Activated CD4-positive, alpha-beta T cell treated with anti-CD3 and anti-CD28 coated beads for 48 hours (primary cell): ENCODE results near the gene MYL11.
"Not testable (repeated sequence)": the region's sequence is repeated elsewhere in the genome, so short reads cannot be mapped to it uniquely, and the experiment has no call there.

Source experiments
- DNase-seq: peaks from one replicate; pipeline ENCODE4 v3.0.0-alpha.2; 2020

MYL11 gene, protein sequence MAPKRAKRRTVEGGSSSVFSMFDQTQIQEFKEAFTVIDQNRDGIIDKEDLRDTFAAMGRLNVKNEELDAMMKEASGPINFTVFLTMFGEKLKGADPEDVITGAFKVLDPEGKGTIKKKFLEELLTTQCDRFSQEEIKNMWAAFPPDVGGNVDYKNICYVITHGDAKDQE

DNA sequence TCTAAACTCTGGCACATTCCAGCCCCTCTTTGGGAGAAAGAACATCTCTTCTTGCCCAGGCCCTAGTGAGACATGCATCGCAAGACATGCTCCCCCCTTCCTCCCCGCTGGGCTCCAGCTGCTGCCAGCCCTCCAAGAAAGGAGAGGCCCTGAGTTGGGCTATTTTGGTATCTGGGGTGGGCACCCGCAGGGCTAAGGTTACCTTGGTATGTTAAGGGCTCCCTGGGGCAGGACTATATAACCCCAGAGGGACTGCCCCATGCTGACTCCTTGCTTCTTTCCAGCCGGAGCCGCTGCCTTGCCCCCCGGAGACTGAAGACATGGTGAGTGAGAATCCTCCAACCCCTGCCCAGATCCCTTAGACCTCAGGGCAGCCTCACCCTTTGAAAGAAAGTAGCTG lies at the start of gene MYL11:
Gene MYL11 (plus strand): TSS at position 265 of the 400 bp plus-strand sequence. CDS start 56 bp downstream, at position 321.
- no peak for DNase-seq

DNA sequence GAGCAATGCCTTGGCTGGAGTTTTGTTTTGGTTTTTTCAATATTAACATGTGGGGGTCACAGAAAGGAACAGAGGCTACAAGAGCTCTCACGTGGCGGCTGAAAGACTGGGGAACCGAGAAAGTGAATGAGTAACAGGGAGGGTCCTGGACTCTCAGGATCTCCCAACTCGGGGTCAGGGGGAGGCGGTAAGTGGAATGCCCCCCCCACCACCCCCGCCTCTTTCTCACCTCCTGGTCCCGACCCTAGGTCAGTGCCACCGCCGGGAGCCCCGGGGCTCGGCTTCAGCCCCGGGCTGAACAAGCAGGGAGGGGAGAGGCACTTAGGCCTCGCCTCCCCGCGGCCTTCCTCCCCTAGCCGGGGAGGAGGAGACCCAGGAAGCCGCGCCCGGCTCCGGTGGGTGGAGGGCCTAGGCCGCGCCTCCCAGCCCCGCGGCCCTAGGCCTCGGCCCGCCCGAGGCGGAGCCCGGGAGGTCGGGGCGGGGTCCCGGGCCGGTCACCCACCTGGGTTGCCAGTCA lies 40.1 kb upstream of the MYL11 start:
- peak; percentile 90 for DNase-seq

DNA sequence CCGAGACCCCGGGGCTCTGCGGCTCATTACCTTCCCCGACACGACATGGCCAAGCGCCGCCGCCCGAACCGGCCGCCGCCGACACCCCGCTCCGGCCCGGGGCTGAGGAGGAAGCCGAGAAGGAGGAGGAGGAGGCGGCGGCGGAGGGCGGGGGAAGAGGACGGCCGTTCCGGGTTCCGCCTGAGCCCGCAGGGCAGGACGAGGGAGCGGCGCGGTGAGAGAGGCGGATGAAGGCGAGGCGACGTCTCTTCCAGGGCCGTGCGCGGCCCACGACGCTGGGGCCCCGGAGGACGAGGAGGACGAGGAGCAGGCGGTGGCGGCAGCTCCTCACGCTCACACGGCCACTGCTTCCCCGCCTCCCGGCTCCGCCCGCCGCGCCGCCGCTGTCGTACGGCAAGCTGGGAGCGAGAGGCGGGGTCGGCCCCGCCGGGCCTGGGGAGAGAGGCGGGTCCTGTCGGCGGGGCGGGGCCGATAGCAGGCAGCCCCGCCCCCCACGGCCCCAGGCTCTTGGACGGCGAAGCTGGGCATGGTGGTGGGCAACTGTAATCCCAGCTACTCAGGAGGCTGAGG lies 39.5 kb upstream of the MYL11 start:
- peak; percentile 88 for DNase-seq

DNA sequence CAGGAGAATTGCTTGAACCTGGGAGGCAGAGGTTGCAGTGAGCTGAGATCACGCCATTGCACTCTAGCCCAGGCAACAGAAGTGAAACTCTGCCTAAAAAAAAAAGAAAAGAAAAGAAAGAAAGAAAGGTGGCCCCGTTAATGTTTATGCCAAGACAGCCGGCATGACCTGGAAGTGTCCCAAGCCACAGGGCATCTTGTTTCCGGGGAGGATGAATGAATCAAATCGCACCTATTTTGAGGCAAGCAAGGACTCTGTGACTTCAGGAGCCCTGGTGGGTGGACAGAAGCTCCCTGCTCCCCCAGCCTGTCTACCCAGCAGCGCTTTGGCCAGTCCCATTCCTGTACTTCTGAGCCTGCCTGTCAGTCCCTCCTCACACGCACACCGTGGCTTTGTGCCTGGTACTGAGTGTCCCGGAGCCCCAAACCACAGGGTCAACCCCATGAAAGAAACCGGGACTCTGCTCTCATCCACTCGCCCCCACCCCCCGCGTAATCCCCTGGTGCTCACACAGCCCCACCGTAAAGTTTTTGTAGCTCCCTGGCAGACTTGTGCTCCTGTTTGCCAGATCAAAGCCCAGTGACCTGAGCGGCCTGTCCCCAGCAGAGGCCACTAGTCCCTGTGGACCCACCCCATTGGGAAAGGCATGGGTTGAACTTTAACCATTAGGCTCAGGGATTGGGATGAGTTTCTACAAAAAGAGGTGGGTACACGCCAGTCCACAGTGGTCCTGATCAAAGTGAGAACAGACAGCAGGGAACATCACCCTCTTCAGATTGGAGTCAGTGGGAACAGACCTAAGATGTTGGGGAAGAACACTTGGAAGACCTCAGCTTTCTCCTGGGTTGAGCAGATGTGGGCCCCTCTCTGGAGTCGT lies 38.8 kb upstream of the MYL11 start:
- DNase-seq: peak; percentile 34

DNA sequence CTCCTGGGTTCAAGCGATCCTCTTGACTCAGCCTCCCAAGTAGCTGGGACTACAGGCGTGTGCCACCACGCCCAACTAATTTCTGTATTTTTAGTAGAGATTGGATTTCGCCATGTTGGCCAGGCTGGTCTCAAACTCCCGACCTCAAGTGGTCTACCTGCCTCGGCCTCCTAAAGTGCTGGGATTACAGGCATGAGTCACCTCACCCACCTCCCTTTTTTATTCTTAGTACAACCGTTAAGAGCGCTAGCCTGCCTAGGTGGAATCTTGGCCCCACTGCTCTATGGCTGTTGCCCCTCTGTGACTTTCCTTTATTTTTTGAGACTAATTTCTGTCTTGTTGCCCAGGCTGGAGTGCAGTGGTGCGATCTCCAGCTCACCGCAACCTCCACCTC lies 36.6 kb upstream of the MYL11 start:
- not testable (repeated sequence) for DNase-seq

DNA sequence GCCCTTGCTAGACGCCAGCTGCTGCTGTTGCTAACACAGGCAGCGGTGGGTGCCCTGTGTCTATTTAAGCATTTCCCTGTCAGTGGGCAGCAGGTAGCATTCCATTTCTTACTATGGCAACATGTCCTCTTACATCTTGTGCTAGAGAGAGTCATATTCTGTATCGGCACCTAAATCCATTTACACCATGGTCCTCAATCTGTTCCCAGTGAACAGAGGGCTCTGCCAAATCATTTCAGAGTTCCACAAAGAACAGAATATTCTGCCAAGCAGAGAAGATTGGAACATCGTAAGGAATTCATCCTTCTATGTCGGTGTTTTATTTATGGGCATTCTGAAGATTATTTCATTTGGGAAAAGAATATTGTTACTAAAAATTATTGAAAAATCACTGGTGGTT lies 35.9 kb upstream of the MYL11 start:
- not testable (repeated sequence) for DNase-seq

DNA sequence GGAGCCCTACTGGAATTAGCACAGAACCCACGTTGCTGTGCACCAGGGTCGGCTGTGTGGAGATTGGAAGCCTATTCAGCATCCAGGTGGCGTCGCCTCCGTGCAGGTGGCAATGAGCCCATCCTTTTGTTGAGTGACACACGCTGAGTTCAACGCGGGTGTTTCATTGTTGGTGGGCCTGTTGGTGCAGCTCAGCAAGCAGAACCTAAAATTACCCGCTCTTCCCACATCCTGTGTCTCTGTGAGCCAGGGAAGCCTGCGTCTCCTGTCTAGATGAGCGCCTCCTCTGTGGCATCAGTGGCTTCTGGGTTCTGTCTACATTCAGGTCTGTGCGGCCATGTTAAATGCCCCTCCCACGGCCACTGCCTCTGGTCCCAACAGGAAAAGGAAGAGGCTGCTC lies 34.0 kb upstream of the MYL11 start:
- DNase-seq: no peak

DNA sequence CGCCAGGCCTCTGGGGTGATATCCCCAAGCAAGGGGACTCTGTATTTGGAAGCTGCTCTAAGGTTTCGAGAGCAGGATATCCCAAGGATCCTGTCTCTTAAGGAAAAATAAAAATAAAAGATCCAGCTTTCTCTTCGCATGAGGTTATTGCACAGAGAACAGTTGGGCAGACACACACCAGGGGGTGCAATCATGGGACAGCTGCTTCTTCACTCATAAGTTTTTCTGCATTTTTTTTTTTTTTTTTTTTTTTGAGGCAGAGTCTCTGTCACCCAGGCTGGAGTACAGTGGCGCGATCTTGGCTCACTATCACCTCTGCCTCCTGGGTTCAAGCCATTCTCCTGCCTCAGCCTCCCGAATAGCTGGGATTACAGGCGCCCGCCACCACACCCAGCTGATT lies 32.6 kb upstream of the MYL11 start:
- DNase-seq: not testable (repeated sequence)

DNA sequence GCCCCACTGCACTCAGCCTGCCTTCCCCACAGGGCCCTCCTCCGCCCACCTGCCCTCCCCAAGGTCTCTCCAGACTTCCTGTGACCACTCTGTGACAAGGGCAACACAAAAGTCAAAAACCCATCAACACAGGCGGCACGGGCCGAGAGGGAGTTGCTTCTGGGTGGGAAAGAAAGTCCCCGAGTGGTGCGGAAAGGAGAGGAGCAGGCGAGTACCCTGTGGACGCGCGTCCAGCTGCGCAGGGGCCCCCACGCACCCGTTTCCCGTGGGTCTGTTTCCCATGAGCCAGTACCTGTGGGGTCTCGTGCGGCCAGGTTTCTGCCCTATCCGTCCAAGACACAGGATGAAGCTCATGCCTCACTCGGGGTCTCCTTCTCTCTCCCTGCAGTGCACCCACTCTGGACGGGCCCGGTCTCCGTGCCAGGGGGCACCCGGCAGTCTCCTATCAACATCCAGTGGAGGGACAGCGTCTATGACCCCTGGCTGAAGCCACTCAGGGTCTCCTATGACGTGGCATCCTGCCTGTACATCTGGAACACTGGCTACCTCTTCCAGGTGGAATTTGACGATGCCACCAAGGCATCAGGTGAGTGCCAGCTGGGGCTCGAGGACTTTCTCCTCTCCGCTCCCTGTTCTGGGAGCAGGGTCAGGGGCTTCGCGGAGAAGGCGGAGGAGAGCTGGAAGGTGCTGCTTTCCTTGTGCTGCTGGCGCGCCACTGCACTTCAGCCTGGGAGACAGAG lies 31.7 kb upstream of the MYL11 start:
- no peak for DNase-seq

DNA sequence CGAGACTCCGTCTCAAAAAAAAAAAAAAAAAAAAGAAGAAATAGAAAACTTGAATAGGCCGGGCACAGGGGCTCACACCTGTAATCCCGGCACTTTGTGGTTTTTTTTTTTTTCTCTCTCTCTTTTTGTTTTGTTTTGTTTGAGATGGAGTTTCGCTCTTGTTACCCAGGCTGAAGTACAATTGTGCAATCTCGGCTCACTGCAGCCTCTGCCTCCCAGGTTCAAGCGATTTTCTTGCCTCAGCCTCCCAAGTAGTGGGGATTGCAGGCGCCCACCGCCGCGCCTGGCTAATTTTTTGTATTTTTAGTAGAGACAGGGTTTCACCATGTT lies 31.1 kb upstream of the MYL11 start:
- DNase-seq: not testable (repeated sequence)

DNA sequence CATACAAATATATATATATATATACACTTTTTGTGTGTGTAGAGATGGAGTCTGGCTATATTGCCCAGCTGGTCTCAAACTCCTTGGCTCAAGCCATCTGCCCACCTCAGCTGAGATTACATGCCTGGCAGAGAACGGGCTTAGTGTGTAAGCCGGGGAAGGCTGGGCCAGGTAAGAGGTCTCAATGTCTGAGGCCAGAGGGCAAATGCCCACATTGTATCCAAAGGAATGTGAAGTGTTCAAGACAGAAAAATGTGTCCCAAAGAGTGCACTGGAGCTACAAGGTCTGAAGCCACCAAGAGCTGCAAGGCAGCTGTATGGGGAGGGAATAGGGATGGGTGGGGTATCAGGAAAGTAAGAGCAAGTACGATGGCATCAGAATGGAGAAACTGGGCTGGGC lies 28.3 kb upstream of the MYL11 start:
- no peak for DNase-seq

DNA sequence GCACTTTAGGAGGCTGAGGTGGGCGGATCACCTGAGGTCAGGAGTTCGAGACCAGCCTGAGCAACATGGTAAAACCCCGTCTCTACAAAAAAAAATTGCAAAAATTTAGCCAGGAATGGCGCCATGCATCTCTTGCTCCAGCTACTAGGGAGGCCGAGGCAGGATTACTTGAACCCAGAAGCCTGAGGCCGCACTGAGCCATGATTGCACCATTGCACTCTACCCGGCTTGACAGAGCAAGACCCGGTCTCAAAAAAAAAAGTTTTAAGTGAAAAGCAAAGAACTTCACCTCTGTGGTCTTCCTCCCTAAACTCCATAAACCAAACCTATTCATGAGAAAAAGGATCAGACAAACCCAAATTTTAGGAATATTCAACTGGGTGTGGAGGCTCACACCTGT lies 26.5 kb upstream of the MYL11 start:
- no peak for DNase-seq

DNA sequence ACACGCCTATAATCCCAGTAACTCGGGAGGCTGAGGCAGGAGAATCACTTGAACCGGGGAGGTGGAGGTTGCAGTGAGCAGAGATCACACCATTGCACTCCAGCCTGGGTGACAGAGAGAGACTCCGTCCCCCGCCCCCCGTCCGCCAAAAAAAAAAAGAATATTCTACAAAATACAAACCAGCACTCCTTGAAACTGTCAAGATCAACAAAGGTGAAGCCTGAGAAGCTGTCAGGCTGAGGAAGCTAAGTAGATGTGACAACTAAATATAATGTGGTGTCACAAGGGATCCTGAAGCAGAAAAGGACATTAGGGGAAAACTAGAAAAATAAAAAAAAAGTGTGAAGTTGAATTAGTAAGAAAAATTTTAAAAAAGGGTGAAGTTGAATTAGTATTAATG lies 25.7 kb upstream of the MYL11 start:
- DNase-seq: no peak

DNA sequence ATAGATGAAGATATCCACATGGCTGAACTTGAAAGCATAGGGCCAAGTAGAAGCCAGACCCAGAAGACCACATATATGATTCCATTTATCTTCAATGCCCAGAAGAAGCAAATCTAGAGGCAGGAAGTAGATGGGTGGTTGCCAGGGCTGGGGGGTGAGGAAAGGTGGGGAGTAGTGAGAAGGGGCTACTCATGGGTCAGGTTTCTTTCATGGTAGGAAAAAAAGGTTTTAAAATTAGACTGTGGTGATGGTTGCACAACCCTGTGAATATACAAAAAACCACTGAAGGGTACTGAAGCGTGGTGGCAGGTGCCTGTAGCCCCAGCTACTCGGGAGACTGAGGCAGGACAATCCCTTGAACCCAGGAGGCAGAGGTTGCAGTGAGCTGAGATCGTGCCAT lies 24.9 kb upstream of the MYL11 start:
- DNase-seq: no peak

DNA sequence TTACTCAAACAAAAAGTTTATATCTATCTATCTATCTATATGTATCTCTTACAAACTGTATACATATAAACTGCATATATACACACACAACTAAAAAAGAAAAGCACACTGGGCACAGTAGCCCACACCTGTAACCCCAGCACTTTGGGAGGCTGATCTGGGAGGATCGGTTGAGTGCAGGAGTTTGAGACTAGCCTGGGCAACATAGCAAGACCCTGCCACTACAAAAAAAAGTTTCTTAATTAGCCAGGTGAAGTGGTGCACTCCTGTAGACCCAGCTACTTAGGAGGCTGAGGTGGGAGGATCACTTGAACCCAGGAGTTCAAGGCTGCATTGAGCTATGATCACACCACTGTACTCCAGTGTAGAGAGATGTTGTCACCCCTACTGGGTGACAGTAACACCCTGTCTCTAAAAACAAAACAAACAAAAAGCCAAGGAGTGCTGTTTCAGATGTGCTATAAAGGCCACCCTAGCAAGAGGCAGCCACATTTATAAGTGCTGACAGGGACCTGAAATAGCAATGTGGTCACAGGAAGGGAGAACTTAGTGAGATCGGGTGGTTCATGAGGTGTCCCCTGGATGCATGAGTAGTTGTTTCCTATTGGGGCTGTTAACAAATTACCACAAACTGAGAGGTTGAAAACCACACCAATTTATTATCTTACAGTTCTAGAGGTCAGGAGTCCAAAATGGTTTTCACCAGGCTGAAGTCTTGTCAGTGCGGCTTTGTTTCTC lies 24.3 kb upstream of the MYL11 start:
- peak; percentile 28 for DNase-seq

DNA sequence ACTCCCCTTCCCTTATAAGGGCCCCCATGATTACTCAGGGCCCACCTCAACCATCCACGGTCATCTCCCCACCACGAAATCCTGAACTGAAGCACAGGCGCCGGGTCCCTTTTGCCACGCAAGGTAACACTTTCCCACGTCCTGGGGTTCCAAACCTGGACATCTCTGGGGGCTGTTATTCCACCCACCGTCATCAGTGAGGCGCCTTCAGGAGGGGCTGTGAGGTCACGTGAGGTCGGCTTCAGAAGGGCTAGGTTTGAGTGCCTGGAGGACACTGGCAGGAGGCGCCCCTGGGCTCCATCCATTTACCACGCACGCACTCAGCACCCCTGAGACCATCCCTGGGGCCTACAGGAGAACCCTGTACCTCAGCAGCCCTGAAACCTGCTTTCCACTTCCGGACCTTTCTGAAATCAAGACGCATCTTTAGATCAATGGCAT lies 23.6 kb upstream of the MYL11 start:
- DNase-seq: no peak

DNA sequence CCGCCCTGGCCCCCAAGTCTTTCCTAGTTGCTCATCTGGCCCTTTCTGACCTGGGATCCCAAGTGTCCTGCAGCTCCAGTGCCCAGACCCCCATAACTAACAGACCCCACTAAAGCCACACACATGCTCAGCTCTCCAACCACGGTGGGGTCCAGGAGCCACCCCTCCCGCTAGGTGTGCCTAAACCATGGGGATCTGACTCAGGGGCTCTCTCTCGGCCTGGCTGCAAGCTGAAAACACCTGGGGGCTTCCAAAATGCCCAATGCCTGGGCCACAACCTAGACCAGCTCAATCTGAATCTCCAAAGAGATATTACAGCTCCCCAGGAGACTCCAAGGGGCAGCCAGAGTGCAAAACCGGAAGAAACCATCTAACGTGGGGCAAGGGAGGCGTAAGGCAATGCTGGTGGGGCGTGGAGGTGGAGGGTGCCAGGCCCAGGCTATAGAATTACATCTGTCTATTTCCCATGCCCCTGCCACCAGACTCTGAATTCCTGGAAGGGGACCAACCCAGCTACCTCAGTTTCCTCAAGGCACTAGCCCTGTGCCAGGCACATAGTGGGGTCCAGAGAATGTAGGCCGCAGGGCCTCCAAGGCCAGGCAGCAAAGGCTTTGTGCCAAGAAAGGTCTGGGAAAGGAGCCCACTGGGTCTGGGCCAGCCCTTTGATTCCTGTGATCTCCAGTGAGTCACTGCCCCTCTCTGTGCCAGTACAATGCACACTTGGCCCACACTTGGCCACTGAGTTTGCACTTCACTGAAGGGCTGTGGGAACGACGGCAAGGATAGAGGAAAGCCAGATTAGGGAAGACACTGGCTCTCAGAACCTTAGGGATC lies 22.8 kb upstream of the MYL11 start:
- no peak for DNase-seq

DNA sequence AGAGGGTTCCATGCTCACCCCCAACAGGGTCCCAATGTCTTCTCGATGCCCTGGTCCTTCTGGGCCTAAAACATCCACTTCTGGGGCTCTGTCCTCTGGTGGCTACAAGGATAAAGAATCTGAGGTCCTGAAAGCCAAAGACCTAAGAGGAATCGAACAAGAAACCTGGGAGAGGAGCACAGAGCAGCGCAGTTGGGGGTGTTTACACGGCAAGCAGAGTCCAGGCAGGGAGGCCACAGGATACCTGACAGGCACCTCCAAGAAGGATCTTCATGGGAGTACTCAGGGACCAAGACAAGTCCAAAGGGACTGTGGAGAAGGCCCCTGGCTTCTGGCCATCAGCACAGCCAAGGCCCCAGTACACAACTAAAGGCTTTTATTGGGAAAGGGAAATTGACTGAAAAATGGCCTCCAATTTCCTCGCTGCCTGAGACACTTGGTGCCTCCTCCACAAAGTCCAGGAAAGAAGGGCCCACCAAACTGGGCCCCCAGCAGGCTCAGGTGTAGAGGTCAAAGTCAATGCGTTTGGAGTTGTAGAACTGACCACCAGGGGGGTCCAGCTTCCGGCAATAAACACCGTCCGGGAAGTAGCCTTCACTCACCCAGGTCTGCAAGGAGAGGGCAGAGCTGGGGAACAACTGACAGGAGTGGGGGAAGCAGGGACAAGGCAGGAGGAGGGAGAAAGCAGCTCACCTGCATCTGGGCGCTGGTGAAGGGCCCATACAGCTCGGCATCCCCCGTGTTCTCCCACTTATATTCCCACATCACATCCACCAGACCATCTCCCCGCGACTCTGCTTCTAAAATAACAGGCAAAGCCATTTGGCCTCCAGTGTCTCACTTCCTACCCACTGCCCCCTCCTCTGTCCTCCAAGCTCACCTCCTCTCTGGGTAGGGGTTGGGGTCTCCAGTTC lies 21.9 kb upstream of the MYL11 start:
- DNase-seq: no peak

DNA sequence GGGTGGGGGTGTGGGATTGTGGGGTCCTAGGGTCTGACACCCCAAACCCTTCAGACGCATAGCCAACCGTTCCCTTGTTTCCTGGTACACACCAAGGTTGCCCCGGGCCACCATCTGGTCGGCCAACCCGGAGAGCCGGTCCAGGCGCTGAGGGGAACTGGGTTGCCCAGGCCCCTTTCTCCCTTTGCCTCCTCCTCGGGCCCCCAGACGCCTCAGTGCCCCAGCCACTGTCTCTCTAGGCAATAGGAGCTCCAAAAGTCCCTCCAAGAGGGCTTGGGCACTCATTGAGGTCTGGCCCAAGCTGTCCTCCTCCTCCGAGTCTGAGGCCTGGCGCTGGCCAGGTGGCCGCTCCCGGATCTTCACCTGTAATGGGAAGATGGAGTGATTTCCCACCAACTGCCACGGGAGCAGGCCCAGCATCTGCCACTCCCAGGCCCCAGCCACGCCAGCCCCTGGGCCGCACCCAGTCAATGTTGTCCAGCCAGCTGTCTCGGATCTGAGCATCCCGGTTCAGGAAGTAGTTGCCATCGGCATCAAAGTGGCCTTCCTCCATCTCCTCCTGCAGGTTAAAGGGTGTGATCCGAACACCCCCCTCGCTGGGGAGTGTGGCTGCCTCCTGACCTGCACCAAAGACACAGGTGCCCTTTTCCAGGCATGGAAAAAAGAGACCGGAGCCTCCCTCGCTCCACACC lies 21.0 kb upstream of the MYL11 start:
- DNase-seq: no peak
